Measurements from ENCODE around the gene SMOC1. TPM values are rescaled to one million over a fixed set of nuclear protein-coding genes. Genes with fewer than 3 reads are reported as not detected.

SMOC1 gene
- total RNA-seq, 1 experiment from 2014 or later: 0.68 TPM

DNA sequence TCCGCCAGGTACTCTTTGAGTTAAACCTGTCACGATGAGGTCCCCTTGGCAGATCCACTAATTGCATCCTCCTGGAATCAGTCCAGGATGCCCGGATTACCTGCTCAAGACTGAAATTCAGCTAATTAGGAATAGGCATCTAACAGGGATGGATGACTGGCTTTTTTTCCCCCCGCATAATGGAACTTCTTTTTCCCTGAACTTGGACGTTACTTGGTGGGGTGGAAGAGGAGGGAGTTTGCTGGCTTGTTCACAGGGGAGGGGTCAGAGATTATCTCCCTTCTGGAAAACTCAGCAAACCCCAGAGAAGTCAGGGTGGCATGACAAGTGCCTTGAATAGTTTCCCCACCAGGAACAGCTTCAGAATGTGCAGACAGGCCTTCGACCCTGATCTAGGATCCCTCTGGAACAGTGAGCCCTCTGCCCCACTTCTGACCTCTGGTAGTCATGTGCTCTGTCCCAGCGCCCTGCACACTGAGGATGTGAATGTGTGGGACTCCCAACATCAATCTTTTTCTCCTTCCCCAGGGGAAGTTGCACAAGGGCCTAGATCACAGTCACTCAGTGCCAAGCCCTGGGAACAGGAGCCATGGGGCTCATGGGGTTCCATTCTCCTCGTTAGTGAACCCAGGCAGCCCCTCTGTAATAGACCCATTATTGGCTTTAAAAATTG, 142.5 kb downstream of the SMOC1 start:
- no peak overlapping the region for H2AFZ ChIP-seq (ENCODE audit: low read length)
- no peak overlapping the region for H2BK20ac ChIP-seq (ENCODE audit: low read depth, low read length, poor library complexity, severe bottlenecking)
- TF ChIP-seq, protein P1, sequence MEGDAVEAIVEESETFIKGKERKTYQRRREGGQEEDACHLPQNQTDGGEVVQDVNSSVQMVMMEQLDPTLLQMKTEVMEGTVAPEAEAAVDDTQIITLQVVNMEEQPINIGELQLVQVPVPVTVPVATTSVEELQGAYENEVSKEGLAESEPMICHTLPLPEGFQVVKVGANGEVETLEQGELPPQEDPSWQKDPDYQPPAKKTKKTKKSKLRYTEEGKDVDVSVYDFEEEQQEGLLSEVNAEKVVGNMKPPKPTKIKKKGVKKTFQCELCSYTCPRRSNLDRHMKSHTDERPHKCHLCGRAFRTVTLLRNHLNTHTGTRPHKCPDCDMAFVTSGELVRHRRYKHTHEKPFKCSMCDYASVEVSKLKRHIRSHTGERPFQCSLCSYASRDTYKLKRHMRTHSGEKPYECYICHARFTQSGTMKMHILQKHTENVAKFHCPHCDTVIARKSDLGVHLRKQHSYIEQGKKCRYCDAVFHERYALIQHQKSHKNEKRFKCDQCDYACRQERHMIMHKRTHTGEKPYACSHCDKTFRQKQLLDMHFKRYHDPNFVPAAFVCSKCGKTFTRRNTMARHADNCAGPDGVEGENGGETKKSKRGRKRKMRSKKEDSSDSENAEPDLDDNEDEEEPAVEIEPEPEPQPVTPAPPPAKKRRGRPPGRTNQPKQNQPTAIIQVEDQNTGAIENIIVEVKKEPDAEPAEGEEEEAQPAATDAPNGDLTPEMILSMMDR (conservative IDR thresholded peaks at IDR 0.05): no peak
- no peaks in the 10 kb centered on the region for H3K79me1 ChIP-seq (ENCODE audit: insufficient read depth, low read depth, low read length, poor library complexity, severe bottlenecking)
- H3K14ac ChIP-seq (ENCODE audit: insufficient read depth, low read length): no peak overlapping the region
- peak overlapping the region in 1 of 3 experiments; percentile 13; a peak in 1 of 7 replicates for H3K27ac Mint-ChIP-seq
- no peak overlapping the region for H3T11ph ChIP-seq (ENCODE audit: low read length)
- H2AK5ac ChIP-seq (ENCODE audit: insufficient read length, low read length): no peak overlapping the region
- H2BK120ac ChIP-seq (ENCODE audit: low read depth, low read length, poor library complexity, severe bottlenecking): no peak overlapping the region
- no peak overlapping the region for H4K91ac ChIP-seq (ENCODE audit: insufficient read length, low read depth, low read length)
- H3K4me3 Mint-ChIP-seq: no peak overlapping the region
- H3K56ac ChIP-seq (ENCODE audit: insufficient read length, low read depth, low read length): no peak overlapping the region
- H3K9ac ChIP-seq (ENCODE audit: extremely low read depth, insufficient read length, low read length): no peak overlapping the region
- no peak for DNase-seq
- no peak overlapping the region for H3K4me2 ChIP-seq (ENCODE audit: insufficient read depth, insufficient read length, low read length)
- no peaks in the 10 kb centered on the region for H3K4me1 ChIP-seq (ENCODE audit: insufficient read depth, low read length)
- no peaks in the 10 kb centered on the region; the same call in none of the 2 replicates for H3K27me3 Mint-ChIP-seq (ENCODE audit: low read depth)
- no peaks in the 10 kb centered on the region for H3K79me2 ChIP-seq (ENCODE audit: insufficient read depth, low read length)
- H3K23ac ChIP-seq (ENCODE audit: insufficient read length, low read depth, low read length): no peak overlapping the region
- H4K20me1 ChIP-seq (ENCODE audit: control insufficient read depth, insufficient read depth, insufficient read length): no peaks in the 10 kb centered on the region
- H3K36me3 Mint-ChIP-seq (ENCODE audit: insufficient read depth in 1 of 3, low read depth in 3 of 3): no peaks in the 10 kb centered on the region
- H2BK5ac ChIP-seq (ENCODE audit: insufficient read length, low read length): no peak overlapping the region
- H2BK15ac ChIP-seq (ENCODE audit: low read depth, low read length): no peak overlapping the region
- H3K18ac ChIP-seq (ENCODE audit: insufficient read length, low read depth, low read length): no peak overlapping the region
- no peaks in the 10 kb centered on the region for H3K9me3 Mint-ChIP-seq
- no peak overlapping the region for H2BK12ac ChIP-seq (ENCODE audit: insufficient read length, low read depth, low read length)
- H3K4ac ChIP-seq (ENCODE audit: low read depth, low read length): no peak overlapping the region
- no peaks in the 10 kb centered on the region for H3K27me3 ChIP-seq (ENCODE audit: insufficient read depth, low read length)
- H4K5ac ChIP-seq (ENCODE audit: insufficient read length, low read depth, low read length): no peak overlapping the region
- H3K27ac ChIP-seq (ENCODE audit: insufficient read length, low read depth, low read length): no peak overlapping the region
- H3K9me3 ChIP-seq (ENCODE audit: control insufficient read depth, low read depth, low read length): no peaks in the 10 kb centered on the region
- peaks cover 4 to 6% of the 10 kb centered on the region in 2 experiments; a peak in 3 of 4 replicates for H3K4me1 Mint-ChIP-seq
- no peaks in the 10 kb centered on the region for H3K23me2 ChIP-seq (ENCODE audit: insufficient read length, low read depth, low read length, poor library complexity, severe bottlenecking)
- whole genome bisulfite sequencing (ENCODE audit: extremely low coverage, insufficient read length, low lambda C conversion rate): no CpG with 5 or more reads among the region's 8 CpGs
- no peak overlapping the region for H4K8ac ChIP-seq (replicated peaks; ENCODE audit: insufficient read length, low read depth, low read length)

Measured in H9 (cell line).